Measurements from ENCODE around the gene SPSB1.

Gene SPSB1

DNA sequence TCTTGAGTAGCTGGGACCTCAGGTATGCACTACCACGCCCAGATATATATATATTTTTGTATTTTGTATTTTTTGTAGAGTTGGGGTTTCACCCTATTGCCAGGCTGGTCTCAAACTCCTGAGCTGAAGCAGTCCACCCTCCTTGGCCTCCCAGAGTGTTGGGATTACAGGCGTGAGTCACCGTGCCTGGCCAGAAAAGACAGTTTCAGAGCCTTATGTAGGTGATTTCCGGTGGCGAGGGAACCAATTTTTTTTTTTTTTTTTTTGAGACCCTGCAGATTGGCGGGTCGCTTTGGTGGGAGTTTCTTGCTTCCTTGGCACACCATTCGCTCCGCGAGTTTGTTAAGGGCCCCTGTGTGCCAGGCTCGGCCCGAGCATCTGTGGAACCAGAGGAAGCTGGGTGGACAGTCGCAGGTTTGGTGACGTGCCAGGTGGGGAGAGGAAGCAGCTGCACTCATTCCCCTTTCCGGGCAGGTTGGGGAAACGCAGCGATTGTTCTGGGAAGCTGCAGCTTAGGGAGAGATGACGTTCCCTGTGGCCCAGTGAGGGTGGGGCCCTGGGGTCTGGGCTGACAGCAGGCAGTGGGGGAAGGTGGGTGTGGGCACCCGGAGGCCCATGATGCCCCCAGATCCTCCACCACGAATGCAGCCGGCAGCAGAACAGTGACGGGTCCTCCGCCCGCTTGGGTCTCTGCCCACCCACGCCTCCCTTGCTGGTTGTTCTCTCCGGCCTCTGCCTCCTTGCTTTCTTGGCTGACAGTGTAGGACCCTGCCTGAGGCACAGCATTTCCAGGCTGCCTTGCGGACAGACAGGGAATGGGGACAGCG is 25.1 kb downstream of the SPSB1 start:
- no peak for DNase-seq (ENCODE audit: low read depth in 2 of 2)

DNA sequence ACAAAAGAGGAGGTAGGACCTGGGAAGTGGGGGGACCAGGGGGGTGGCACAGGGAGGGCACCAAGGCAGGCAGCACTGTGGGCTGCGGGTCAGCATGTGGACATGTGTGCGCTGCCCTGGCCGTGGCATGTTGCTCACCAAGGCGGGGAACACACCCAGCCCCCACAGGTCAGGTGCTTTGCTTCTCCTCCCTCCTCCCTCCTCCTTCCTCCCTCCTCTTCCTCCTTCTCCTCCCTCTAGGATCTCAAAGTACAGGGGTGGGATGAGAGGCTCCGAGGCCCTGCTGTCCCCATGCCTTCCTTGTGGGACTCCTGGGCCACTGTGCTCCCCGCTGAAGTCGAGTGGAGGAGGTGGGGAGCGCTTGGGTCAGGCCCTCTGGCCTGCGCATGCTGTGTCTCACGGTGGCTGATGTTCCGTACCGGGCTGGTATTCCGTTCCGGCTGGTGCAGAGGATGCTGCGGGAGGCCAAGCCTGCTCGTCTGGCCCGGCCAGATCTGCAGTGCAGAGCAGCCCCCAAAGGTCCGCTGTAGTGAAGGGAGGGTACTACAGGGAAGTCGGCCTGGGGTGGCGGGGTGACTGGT is 26.6 kb downstream of the SPSB1 start:
- DNase-seq (ENCODE audit: low read depth in 2 of 2), result no peak

DNA sequence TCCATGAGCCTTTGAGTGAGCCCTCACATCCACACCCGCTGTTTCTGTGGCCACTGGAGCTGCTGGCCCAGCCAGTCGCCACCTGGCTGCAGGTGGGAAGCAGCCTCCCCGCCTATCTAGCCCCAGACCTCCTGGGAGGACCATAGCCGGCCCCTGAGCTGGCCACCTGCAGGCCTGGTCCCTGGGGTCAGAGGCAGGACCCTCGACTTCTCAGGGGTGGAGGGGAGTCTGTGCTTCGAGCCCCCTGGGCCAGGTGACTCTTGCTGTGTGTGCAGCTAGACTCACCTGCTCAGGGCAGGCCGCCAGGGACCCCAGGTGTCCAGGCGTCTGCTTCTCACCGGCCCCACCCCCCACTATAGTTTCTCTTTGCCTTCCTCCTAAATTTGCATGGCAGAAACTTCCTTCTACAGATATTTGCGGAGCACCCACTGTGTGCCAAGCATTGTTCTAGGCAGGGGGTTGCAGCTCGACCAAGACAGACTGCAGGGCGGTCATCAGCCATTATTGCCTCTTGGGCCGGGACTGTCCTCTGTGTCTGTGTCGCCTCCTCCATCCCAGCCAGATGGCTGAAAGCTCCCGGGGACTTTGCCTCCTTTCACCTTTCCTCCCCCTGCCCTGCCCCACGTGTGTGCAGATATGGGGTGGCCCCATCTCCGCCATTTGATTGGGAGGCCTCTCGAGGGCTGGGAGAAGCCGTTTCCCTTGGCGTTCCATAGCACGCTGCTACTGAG is 27.3 kb downstream of the SPSB1 start:
- no peak for DNase-seq (ENCODE audit: low read depth in 2 of 2)

DNA sequence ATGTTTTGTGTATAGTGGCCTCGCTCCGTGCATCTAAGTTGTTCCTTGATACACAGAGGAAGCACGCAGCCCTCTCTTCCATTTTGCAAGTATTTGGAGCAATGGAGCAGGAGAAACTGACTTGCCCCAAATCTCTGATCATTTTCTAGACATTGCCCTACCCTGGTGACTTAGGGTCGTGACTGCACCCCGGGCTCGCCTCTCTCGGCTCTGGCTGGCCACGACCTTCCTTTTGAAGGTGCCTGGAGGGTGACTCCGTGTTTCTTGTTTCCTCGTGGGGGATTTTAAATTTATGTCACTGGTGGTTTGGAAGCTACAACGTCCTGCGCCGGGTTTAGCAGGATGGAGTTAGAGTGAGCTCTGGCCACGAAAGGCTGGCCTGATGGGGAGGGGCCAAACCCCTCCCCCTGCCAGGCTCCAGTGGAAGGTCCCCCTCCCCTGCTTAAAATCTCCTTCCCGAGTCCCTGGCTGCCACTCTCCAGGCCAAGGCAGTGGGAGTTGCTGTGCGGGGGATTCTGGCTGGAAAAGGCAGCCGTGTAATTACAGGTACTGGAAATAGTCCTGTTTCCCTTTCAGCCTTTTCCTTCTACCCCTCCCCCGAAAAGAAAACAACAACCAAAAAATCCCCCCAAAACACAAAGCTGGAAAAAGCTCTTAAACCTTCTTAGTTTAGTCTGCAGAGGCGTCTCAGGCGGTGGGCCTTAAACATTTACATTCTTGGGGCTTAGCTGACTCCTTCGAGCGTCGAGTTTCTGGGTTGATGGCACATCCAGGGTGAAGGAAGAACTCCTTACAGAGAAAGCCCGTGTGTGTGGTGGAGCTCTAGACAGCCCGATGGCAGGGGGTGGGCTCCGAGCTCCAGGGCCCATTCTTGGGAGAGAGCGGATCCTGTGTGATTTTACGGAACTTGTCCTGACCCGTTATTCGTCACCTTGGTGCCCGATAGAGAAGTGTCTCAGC is 28.1 kb downstream of the SPSB1 start:
- DNase-seq (ENCODE audit: low read depth in 2 of 2), result no peak

DNA sequence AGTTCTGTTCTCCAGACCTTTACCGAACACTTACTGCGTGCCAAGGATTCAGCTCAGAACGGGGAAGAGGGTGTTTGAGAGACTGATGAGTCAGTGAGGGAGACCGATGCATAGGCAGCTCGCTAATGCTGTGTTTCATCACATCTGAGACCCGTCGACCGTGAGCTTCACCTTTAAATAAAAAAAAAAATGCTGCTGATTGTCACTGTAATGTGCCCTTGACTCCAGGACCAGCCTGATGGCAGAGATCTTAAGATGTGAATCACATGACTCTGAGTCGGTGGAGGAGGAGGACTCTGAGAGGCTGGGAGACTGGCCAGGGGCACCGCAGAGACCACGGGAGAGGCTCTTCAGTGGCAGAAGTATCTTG is 28.8 kb downstream of the SPSB1 start:
- DNase-seq (ENCODE audit: low read depth in 2 of 2), result no peak

DNA sequence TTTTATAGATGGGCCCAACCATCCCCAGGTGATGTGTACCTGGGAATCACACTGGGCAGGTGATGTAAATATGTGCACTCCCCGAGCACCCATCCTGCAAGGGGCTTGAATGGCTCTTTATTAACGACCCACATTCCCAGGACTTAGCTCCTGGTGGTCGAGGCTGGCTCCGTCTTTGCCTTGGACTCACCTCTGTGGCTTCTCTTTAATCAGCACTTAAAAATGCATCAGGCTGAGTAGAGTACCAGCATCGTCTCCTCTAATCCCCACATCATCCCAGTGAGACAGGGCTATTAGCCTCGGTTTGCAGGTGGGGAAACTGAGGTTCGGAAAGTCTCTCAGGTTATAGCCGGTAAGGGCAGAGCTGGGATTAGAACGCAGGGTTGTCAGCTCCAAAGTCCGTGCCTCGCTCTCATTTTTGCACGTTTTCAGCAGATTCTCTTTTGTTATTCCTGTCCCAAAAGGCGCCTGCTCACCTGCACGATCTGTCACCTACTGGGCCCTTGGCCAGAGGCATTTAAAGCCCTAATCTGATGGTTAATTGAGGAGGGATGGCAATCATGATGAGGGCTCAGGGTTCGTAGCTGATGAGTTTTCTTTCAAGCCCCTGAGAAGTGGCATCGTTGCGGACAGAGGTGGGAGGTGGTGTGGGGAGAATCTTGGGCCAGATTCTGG is 29.4 kb downstream of the SPSB1 start:
- DNase-seq (ENCODE audit: low read depth in 2 of 2), result no peak

DNA sequence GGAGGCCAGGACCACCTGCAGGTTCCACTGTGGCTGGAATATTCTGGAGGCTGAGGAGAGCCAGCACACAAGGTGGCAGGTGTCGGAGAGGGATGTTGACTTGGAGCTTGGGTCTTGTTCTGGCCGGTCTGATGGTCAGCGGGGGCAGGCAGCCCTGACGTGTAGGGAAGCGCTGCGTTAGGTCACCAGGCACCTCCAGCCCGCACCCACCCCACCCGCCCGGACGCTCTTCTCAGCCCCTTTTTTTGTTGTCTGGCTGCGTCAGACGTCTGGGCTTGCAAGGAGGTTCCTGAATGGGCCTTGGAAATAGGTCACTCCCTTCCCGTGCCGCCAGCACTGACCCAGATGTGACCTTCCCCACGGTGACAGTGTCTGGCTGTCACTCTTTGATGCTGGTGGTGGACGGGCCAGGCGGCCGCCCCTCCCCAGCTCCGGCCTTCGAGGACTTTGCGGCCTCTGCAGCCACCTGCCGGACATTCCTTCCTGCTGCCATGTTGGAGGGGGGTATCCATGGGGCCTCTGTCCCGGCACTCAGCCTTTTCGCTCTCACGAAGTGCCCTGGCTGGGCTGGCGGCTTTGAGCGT is 30.1 kb downstream of the SPSB1 start:
- DNase-seq (ENCODE audit: low read depth in 2 of 2), result no peak

DNA sequence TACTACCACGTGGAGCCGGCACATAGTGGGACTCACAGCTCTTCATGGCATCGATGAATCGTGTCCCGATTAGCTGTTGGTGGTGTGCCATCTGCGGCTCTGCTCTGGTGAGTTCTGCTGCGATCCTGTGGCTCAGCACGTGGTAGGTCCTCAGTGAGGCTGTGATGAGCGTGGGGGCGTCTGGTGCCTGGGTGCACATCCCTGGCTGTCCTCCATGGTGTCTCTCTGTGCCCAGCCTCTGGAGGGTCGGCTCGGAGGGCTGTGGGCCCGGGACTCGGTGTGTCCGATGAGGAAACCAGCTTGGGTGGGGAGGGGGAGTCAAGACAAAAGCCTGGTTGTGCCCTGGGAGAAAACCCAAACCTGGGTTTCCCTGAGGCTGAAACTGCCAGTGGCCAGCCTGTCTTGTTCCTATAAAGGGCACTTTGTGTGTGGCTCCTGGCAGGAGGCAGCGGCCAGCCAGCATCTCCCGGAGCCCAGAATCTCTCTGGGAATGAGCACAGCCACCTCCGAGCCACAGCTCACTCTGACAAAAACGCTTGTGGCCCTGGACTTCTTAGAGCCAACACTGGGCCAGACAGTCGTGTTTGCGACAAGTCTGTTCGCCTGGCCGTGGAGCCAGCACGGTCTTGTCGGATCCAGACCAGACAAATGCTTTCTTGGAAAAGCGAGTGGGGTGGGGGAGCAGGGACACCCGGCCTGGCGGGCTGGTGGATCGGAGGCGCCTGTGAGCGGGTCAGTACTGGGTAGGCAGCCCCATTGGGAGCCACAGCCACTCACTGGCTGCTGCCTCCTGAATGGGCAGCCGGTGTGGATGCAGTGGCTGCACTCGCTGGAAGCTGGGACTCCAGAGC is 31.8 kb downstream of the SPSB1 start:
- no peak for DNase-seq (ENCODE audit: low read depth in 2 of 2)

DNA sequence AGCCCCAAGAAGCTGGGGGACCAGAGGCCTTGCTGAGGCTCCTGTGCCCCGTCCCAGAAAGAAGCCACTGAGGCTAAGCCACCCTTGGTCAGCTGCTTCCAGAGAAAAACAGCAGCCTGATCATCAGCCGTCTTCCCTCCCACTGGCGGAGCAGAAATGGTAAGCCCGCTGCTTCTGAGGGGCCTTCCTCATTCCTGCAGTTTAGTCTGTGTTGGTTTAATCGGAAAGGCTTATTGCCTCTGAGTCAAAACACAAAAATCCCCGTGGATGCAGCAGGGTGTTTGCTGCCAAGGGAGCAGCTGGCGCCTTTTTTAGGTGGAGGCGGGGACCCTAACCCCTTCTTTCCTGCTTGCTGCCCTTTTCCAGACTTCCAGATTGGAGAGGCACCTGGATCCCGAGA is 33.9 kb downstream of the SPSB1 start:
- DNase-seq (ENCODE audit: low read depth in 2 of 2), result no peak

DNA sequence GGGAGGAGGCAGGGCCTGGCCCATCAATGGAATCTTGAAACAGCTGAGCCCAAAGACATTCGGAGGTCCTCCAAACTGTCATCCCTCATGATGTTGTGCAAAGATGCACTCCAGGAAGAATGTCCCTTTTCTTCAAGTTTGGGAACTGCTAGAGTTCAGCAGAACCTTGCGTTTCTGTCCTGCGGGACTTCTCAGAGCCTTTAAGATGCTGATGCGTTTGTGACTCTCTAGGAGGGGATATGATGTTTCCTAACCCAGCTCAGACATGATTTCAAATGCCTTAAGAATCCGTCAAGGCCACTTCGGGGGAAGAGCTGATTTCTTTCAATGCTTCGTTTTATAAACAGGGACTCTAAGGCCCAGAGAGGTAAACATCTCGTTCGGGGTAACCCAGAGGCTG is 35.5 kb downstream of the SPSB1 start:
- DNase-seq (ENCODE audit: low read depth in 2 of 2), result no peak

DNA sequence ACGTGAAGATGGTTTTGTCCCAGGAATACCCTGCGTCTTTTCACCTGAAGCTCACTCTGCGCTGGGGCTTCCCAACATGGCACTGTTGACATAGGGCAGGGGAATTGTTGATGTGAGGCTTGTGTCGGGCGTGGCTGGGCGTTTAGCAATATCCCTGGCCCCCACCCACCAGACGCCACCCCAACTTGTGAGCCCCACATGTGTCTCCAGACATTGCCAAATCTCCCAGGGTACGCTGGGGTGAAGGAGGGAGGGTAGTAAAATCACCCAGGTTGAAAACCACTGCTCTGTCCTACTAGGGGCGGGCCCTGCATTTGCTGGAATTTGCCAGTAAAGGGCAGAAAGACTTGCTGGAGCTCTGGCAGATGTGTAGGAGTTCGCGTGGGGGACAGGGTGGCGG is 36.0 kb downstream of the SPSB1 start:
- no peak for DNase-seq (ENCODE audit: low read depth in 2 of 2)

DNA sequence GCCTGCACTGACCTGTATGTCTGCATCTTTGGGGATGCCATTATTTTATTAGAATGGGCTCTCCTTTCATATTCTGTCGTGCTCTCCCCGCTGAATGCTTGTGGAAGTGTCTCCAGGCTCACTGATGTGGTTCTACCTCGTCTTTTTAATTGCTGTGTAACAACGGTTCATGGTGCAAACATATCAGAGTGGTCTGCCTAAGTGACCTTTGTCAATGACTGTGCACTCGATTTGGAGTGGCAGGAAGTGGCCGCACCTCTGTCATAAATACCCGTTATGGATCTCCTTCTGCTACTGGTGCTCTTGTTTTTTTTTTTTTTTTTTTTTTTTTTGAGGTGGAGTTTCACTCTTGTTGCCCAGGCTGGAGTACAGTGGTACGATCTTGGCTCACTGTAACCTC is 38.3 kb downstream of the SPSB1 start:
- DNase-seq (ENCODE audit: low read depth in 2 of 2), result no peak

DNA sequence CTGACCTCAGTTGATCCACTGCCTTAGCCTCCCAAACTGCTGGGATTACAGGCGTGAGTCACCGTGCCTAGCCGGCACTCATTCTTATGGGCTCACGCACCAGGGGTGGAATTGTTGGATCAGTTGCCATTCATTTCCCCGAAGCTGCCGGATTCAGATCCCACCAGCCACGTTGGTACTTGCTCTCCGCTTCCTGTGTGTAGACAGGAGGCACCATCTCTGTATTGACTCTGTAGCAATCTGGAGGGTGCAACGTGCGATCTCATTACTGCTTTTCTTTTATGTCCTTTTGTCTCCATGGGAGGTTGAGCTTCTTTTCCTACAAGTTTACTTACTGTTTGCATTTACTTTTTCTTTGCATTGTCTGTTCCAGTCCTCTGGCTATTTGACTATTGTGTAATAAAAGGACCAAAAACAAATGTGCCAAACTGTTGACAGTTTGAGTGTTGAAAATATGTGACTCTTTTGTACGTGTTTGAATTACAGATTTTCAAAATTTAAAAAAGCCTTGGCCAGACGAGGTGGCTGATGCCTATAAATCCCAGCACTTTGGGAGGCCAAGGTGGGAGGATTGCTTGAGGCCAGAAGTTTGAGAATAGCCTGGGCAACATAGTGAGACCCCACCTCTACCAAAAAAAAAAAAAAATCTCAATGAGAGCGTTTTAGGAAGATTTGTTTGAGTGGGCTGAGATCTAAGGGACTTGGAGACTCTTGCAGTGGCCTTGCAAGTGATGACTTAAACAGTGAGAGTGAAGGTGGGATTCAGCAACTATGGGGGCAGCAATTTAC is 39.1 kb downstream of the SPSB1 start:
- no peak for DNase-seq (ENCODE audit: low read depth in 2 of 2)

DNA sequence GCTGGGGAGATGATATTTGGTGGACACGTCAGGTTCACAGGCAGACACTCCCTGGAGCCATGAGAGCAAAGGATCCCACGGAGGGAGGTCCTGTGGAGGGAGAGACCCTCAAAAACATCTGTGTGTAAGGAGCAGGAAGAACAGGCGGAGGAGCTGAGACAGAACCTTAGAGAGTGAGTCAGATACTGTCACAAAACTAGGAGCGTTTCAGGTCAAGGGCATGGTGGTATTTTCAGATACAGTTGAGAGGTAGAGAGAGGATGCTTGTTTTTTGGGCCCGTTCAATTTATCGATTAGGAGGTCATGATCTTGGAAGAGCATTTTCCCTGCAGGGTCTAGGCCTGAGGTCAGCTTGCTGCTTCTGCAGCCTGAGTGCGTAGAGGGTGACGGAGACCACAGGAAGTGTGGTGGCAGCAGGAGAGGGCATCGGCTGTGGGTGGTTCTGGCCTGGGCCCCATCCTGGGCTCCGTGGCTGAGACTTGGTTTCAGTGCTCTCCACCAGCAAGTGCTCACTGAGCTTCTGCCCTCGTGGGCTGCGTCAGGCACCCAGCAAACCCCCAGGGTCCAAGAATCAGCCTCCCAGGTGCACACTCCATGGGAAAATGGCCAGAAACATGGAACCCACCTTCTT is 39.9 kb downstream of the SPSB1 start:
- DNase-seq (ENCODE audit: low read depth in 2 of 2), result no peak

DNA sequence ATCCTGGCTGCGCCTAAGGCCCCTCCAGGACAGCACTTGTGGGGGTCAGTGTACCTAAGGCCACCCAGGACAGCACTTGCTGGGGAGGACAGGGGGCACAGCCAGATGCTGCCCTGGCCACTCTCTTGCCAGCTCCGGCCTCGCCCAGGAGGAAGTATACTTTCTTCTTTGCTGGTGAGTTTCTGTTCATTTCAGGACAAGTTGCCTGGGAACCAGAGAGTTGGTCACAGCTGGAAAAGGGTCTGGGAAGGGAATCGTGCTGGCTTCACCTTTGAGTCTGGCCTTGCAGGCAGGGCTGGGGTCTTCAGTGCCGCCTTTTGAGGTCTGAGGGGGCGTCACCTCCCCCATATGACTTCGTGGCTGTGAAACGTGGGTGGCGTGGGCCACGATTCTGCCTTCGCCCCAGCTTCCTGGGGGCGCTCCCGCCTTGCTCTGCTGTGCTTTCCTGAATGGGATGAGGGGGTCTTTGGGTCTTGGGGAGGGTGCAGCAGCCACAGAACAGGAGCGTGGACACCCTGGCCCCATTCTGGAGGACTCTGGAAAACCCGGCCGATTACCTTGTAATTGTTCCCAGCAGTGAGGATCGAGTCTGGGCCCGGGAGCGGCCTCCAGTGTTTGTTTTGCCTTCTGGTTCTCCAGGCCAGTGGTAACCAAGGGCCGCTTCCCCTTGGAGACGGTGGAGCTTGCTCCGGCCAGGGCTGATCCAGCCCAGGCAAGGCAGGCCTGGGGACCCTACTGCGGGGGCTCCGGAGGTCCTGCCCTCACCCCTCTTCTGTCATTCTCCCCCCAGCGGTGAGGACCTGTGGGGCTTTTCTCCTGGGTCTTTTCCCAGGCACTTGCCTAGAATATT is 45.9 kb downstream of the SPSB1 start:
- DNase-seq (ENCODE audit: low read depth in 2 of 2), result no peak

DNA sequence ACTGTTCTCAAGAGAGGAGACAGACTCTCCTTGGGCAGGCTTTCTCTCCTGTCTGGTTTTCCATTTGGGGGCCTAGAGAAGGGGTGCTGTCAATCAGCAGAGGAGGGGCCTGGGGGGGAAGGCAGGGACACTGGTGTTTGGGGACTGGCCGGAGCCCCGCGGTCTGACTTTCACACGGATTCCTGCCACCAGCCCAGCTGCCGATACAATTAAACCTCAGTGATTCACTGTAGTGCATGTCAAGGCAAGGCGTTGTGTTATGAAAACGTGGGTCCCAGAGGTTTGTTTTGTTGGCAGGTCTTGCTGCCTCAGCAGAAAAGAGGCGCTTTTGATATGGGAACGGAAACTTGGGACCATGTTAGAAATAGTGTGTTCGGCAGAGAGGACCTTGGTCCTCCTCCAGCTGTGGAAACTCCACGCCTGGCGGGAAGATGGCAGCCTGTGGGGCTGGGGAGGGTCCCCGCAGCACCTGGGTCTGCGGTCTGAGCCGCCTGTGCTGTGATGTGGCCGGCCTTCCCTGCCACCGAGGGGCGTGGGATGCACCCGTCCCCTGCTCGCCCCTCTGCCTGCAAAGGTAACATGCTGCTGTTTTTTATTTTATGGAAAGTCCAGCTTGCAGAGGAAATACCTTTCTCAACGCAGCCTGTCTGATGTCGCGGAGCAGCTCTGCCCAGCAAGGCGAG is 47.6 kb downstream of the SPSB1 start:
- DNase-seq (ENCODE audit: low read depth in 2 of 2), result no peak

DNA sequence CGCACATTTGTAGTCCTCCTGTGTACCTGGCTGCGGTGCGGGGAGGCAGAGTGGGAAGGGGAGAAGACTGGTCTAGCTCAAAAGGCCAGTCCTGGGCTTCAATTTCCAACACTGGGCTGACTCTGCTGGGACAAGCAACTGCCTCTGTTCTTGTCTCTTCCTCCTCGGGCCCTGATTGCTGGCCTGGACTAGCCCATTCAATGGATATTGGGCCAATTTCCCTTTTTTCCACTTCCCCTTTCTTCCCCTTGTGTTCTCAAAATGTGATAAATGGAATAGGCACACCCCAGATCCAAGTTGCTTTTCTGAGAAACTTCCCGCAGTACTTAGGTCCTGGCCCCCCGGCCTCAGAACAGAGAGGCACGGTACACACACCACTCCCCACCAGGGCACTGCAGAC is 48.2 kb downstream of the SPSB1 start:
- DNase-seq (ENCODE audit: low read depth in 2 of 2), result no peak
